ENCODE results near the gene TMEM44.

Gene TMEM44

GRCh38 chr3:194615226-194615625 is 18.0 kb downstream of the TMEM44 start:
- Histone ChIP-seq H3K9me3 (ENCODE audit: severe bottlenecking) (no peaks in the 10 kb centered on the region), H3K27ac (no peak overlapping the region), H3K36me3 (no peaks in the 10 kb centered on the region; the same call in 1 of the 2 replicates), H3K27me3 (ENCODE audit: insufficient read depth, low read depth, severe bottlenecking) (no peaks in the 10 kb centered on the region), H3K4me3 (ENCODE audit: low read depth, low read length) (no peak overlapping the region)
- DNase-seq, result no peak
- TF ChIP-seq CTCF (IDR thresholded peaks at IDR 0.05; ENCODE audit: low read depth, low read length), result no peak

GRCh38 chr3:194612221-194612620 is 21.0 kb downstream of the TMEM44 start:
- no peak for TF ChIP-seq CTCF (IDR thresholded peaks at IDR 0.05; ENCODE audit: low read depth, low read length)
- H3K27me3 ChIP-seq (ENCODE audit: insufficient read depth, low read depth, severe bottlenecking), result no peaks in the 10 kb centered on the region
- DNase-seq, result no peak
- H3K36me3 ChIP-seq, result no peaks in the 10 kb centered on the region; the same call in 1 of the 2 replicates
- H3K4me3 ChIP-seq (ENCODE audit: low read depth, low read length), result no peak overlapping the region
- no peak overlapping the region for H3K27ac ChIP-seq
- no peaks in the 10 kb centered on the region for H3K9me3 ChIP-seq (ENCODE audit: severe bottlenecking)

- DNase-seq, result no peak
Measured at GRCh38 chr3:194610689-194611088, 22.5 kb downstream of the TMEM44 start.

GRCh38 chr3:194609601-194610000 is 23.6 kb downstream of the TMEM44 start:
- H3K27ac ChIP-seq, result no peak overlapping the region
- H3K4me3 ChIP-seq (ENCODE audit: low read depth, low read length), result no peak overlapping the region
- TF ChIP-seq CTCF (IDR thresholded peaks at IDR 0.05; ENCODE audit: low read depth, low read length), result no peak
- H3K36me3 ChIP-seq, result no peaks in the 10 kb centered on the region; the same call in 1 of the 2 replicates
- no peak for DNase-seq
- H3K9me3 ChIP-seq (ENCODE audit: severe bottlenecking), result no peaks in the 10 kb centered on the region
- no peaks in the 10 kb centered on the region for H3K27me3 ChIP-seq (ENCODE audit: insufficient read depth, low read depth, severe bottlenecking)

More at GRCh38 chr3:194610689-194611088, 22.5 kb downstream of the TMEM44 start:
- Histone ChIP-seq H3K4me3 (ENCODE audit: low read depth, low read length) (no peak overlapping the region), H3K36me3 (no peaks in the 10 kb centered on the region; the same call in 1 of the 2 replicates), H3K27ac (no peak overlapping the region), H3K27me3 (ENCODE audit: insufficient read depth, low read depth, severe bottlenecking) (no peaks in the 10 kb centered on the region), H3K9me3 (ENCODE audit: severe bottlenecking) (no peaks in the 10 kb centered on the region)
- no peak for TF ChIP-seq CTCF (IDR thresholded peaks at IDR 0.05; ENCODE audit: low read depth, low read length)

- no peak overlapping the region for H3K4me3 ChIP-seq (ENCODE audit: low read depth, low read length)
- H3K27ac ChIP-seq, result no peak overlapping the region
- no peaks in the 10 kb centered on the region for H3K27me3 ChIP-seq (ENCODE audit: insufficient read depth, low read depth, severe bottlenecking)
- no peak for TF ChIP-seq CTCF (IDR thresholded peaks at IDR 0.05; ENCODE audit: low read depth, low read length)
- no peaks in the 10 kb centered on the region; the same call in 1 of the 2 replicates for H3K36me3 ChIP-seq
- no peak for DNase-seq
- no peaks in the 10 kb centered on the region for H3K9me3 ChIP-seq (ENCODE audit: severe bottlenecking)
Measured at GRCh38 chr3:194608981-194609380, 24.2 kb downstream of the TMEM44 start.

Data from WERI-Rb-1 (cell line).